PC-3 (cell line): Measurements from ENCODE around the gene ENTREP1. TPM values are rescaled to one million over a fixed set of nuclear protein-coding genes. Genes with fewer than 3 reads are reported as not detected.
A peak's percentile ranks its signal among the peaks of the same experiment; 100 is the strongest.

Source experiments
- ATAC-seq: fragments of 200-7000 bp; cut with Tn5 transposase; 2 replicates; pipeline ENCODE4 v1.9.1; 2020; ENCODE audit warnings: mild to moderate bottlenecking, moderate library complexity
- BruUV-seq: library from RNA; stranded (reverse); fragments of 400-500 nt; replicated peaks from 2 replicates; lab custom pipeline; 2021; lab: Mats Ljungman, UMichigan
- CTCF ChIA-PET: fragments of 300-600 bp; sonication (Branson Sonifier 250); formaldehyde crosslinking; loops from one replicate; lab custom pipeline; 2022; ENCODE audit warnings: antibody characterized with exemption; lab: Charles Lee
- POLR2A ChIA-PET: fragments of 300-600 bp; sonication (Branson Sonifier 250); formaldehyde crosslinking; loops from one replicate; lab custom pipeline; 2022; ENCODE audit warnings: antibody characterized with exemption; ENCODE audit not compliant: unreplicated experiment; lab: Charles Lee
- DNase-seq: peaks from one replicate; pipeline ENCODE4 v3.0.0-alpha.2; 2015
- H2AFZ ChIP-seq: fragments of 300-600 bp; sonication (generic); 2 replicates; pipeline ENCODE4 v1.6.0; 2016; ENCODE audit warnings: antibody characterized with exemption, low read length
- H3F3A ChIP-seq: fragments of 300-600 bp; sonication (generic); one replicate; pipeline ENCODE4 v1.6.0; 2017; ENCODE audit warnings: antibody characterized with exemption, low read length, control low read depth, mild to moderate bottlenecking; ENCODE audit not compliant: unreplicated experiment
- H3K27ac ChIP-seq: fragments of 300-600 bp; sonication (generic); 2 replicates; pipeline ENCODE4 v1.5.1; 2016; ENCODE audit warnings: mild to moderate bottlenecking, low read length
- H3K27me3 ChIP-seq: fragments of 300-600 bp; sonication (generic); 2 replicates; pipeline ENCODE4 v1.6.1; 2016; ENCODE audit warnings: low read length, mixed read lengths
- H3K36me3 ChIP-seq: fragments of 300-600 bp; sonication (generic); 2 replicates; pipeline ENCODE4 v1.6.1; 2016; ENCODE audit warnings: low read depth, mixed run types, low read length, mixed read lengths
- H3K4me1 ChIP-seq: fragments of 300-600 bp; sonication (generic); 2 replicates; pipeline ENCODE4 v1.5.1; 2016; ENCODE audit warnings: low read length; ENCODE audit not compliant: insufficient read depth
- H3K4me2 ChIP-seq: fragments of 300-600 bp; sonication (generic); 2 replicates; pipeline ENCODE4 v1.6.0; 2016; ENCODE audit warnings: low read length
- H3K4me3 ChIP-seq: fragments of 300-600 bp; sonication (generic); 2 replicates; pipeline ENCODE4 v1.5.1; 2016; ENCODE audit warnings: mild to moderate bottlenecking, low read length, mixed read lengths
- H3K79me2 ChIP-seq: fragments of 300-600 bp; sonication (generic); 2 replicates; pipeline ENCODE4 v1.6.1; 2017; ENCODE audit warnings: low read length, mixed read lengths
- H3K9ac ChIP-seq: fragments of 300-600 bp; sonication (generic); 2 replicates; pipeline ENCODE4 v1.6.0; 2016; ENCODE audit warnings: mild to moderate bottlenecking, low read length
- H3K9me2 ChIP-seq: fragments of 300-600 bp; sonication (generic); replicated peaks from 2 replicates; pipeline ENCODE4 v1.6.1; 2016; ENCODE audit warnings: mixed run types, low read length, mixed read lengths
- H3K9me3 ChIP-seq: fragments of 300-600 bp; sonication (generic); 2 replicates; pipeline ENCODE4 v1.6.1; 2016; ENCODE audit warnings: low read length, mixed read lengths
- H4K20me1 ChIP-seq: fragments of 300-600 bp; sonication (generic); 2 replicates; pipeline ENCODE4 v1.6.1; 2016; ENCODE audit warnings: low read length, mixed read lengths
- CTCF ChIP-seq: fragments of 300-600 bp; sonication (generic); conservative IDR thresholded peaks from 2 replicates; pipeline ENCODE4 v1.5.1; 2017; ENCODE audit warnings: antibody characterized with exemption, low read depth, mild to moderate bottlenecking, low read length
- EZH2 ChIP-seq: fragments of 300-600 bp; sonication (generic); IDR thresholded peaks from one replicate; pipeline ENCODE4 v1.6.1; 2017; ENCODE audit warnings: antibody characterized with exemption, mild to moderate bottlenecking, low read length; ENCODE audit not compliant: unreplicated experiment
- EZH2phosphoT487 ChIP-seq: fragments of 300-600 bp; sonication (generic); IDR thresholded peaks from 2 replicates; pipeline ENCODE4 v1.6.1; 2018; ENCODE audit warnings: mild to moderate bottlenecking, antibody characterized with exemption, low read length, borderline replicate concordance
- intact Hi-C: fragments of 100-400 bp; cut with micrococcal nuclease; formaldehyde crosslinking; loops from 2 replicates; pipeline ENCODE4 v1.9.0; 2023
- total RNA-seq: library from RNA; depleted of rRNA; stranded (reverse); fragments of >200 nt; gene quantifications from 2 replicates; pipeline ENCODE4 v1.2.3, GENCODE V29; 2014

The ENTREP1 gene
- total RNA-seq, 1 experiment from 2014 or later = 0.36 TPM

GRCh38 chr9:69342769-69343168 lies 17.8 kb downstream of the ENTREP1 start:
- Histone ChIP-seq H4K20me1 (no peaks in the 10 kb centered on the region), H3K4me2 (no peak overlapping the region), H3K27ac (no peak overlapping the region), H2AFZ (no peak overlapping the region), H3K79me2 (no peaks in the 10 kb centered on the region), H3F3A (no peaks in the 10 kb centered on the region), H3K36me3 (no peaks in the 10 kb centered on the region), H3K9me2 (no peaks in the 10 kb centered on the region), H3K4me3 (no peak overlapping the region), H3K9ac (no peak overlapping the region), H3K9me3 (no peaks in the 10 kb centered on the region), H3K27me3 (no peaks in the 10 kb centered on the region), H3K4me1 (no peaks in the 10 kb centered on the region; the same call in 1 of the 2 replicates)
- DNase-seq (no peak), ATAC-seq (no peak)
- no peak for TF ChIP-seq CTCF
- no peak for TF ChIP-seq EZH2
- no peak for TF ChIP-seq EZH2phosphoT487
- ChIA-PET POLR2A (no interaction called here), CTCF (no interaction called here)
- intact Hi-C loops = no loop called here
- BruUV-seq = no TSS peak

GRCh38 chr9:69344459-69344858 lies 19.4 kb downstream of the ENTREP1 start:
- no peaks in the 10 kb centered on the region; the same call in 1 of the 2 replicates for H3K4me1 ChIP-seq
- no peak overlapping the region for H3K9ac ChIP-seq
- ChIA-PET POLR2A (no interaction called here), CTCF (no interaction called here)
- no peaks in the 10 kb centered on the region for H3F3A ChIP-seq
- H3K4me2 ChIP-seq = no peak overlapping the region
- H3K27me3 ChIP-seq = no peaks in the 10 kb centered on the region
- DNase-seq (no peak), ATAC-seq (no peak)
- no peak overlapping the region for H2AFZ ChIP-seq
- H3K4me3 ChIP-seq = no peak overlapping the region
- H3K9me3 ChIP-seq = no peaks in the 10 kb centered on the region
- TF ChIP-seq EZH2phosphoT487 = no peak
- intact Hi-C loops = no loop called here
- no peak overlapping the region for H3K27ac ChIP-seq
- no peaks in the 10 kb centered on the region for H3K9me2 ChIP-seq
- H4K20me1 ChIP-seq = no peaks in the 10 kb centered on the region
- no peaks in the 10 kb centered on the region for H3K36me3 ChIP-seq
- no TSS peak for BruUV-seq
- H3K79me2 ChIP-seq = no peaks in the 10 kb centered on the region

- ATAC-seq (no peak), DNase-seq (peak; percentile 23)
- intact Hi-C loops = no loop called here
- Histone ChIP-seq H3K9me3 (no peaks in the 10 kb centered on the region), H3K79me2 (no peaks in the 10 kb centered on the region), H3K36me3 (no peaks in the 10 kb centered on the region), H3K27ac (no peak overlapping the region), H3F3A (no peaks in the 10 kb centered on the region), H3K27me3 (no peaks in the 10 kb centered on the region), H3K4me3 (no peak overlapping the region), H3K4me2 (no peak overlapping the region), H3K9me2 (no peaks in the 10 kb centered on the region), H3K9ac (no peak overlapping the region), H2AFZ (no peak overlapping the region), H4K20me1 (no peaks in the 10 kb centered on the region), H3K4me1 (no peaks in the 10 kb centered on the region; the same call in 1 of the 2 replicates)
- ChIA-PET POLR2A (no interaction called here), CTCF (no interaction called here)
- TF ChIP-seq EZH2phosphoT487 = no peak
- TF ChIP-seq CTCF = no peak
- TF ChIP-seq EZH2 = no peak
- BruUV-seq = no TSS peak
Observed at GRCh38 chr9:69346596-69347390, 21.8 kb downstream of the ENTREP1 start.
